SU-DHL-6 (cell line): ENCODE results near the gene NT5DC1.

Experiments
- H2AFZ ChIP-seq: fragments of 200-600 bp; sonication (generic); 2 replicates; pipeline ENCODE4 v1.6.1; 2014; ENCODE audit warnings: low read depth, mild to moderate bottlenecking, moderate library complexity, mixed read lengths, antibody characterized with exemption, low read length; ENCODE audit not compliant: severe bottlenecking
- H3F3A ChIP-seq: fragments of 200-600 bp; shearing (Covaris generic); 2 replicates; pipeline ENCODE4 v1.6.0; 2016; ENCODE audit warnings: antibody characterized with exemption, mild to moderate bottlenecking; ENCODE audit not compliant: insufficient read depth
- H3K27ac ChIP-seq: fragments of 200-600 bp; sonication (generic); 2 replicates; pipeline ENCODE4 v1.5.1; 2016; ENCODE audit warnings: low read depth, mild to moderate bottlenecking, low read length, moderate library complexity, mixed read lengths
- H3K27me3 ChIP-seq: fragments of 200-600 bp; sonication (generic), shearing (Covaris generic); 2 replicates; pipeline ENCODE4 v1.6.0; 2014; ENCODE audit warnings: mild to moderate bottlenecking, low read length
- H3K36me3 ChIP-seq: fragments of 200-600 bp; sonication (generic); 2 replicates; pipeline ENCODE4 v1.6.1; 2014; ENCODE audit warnings: mild to moderate bottlenecking, low read length, mixed read lengths
- H3K4me2 ChIP-seq: fragments of 300-600, 200-600 bp; shearing (Covaris generic), sonication (generic); 2 replicates; pipeline ENCODE4 v1.6.0; 2014; ENCODE audit warnings: low read length, low read depth, mild to moderate bottlenecking; ENCODE audit not compliant: poor library complexity, severe bottlenecking
- H3K4me3 ChIP-seq: fragments of 200-600 bp; sonication (generic); 2 replicates; pipeline ENCODE4 v1.5.1; 2014; ENCODE audit warnings: antibody characterized with exemption, low read length, mild to moderate bottlenecking, mixed read lengths; ENCODE audit not compliant: insufficient read depth, poor library complexity, severe bottlenecking
- H3K79me2 ChIP-seq: fragments of 200-600 bp; sonication (generic); 2 replicates; pipeline ENCODE4 v1.6.1; 2014; ENCODE audit warnings: mild to moderate bottlenecking, low read length, moderate library complexity; ENCODE audit not compliant: insufficient read depth
- H3K9ac ChIP-seq: fragments of 200-600 bp; sonication (generic); 2 replicates; pipeline ENCODE4 v1.7.0; 2014; ENCODE audit warnings: mild to moderate bottlenecking, low read length
- H3K9me2 ChIP-seq: fragments of 200-600 bp; sonication (generic); replicated peaks from 2 replicates; pipeline ENCODE4 v1.6.1; 2014; ENCODE audit warnings: low read length; ENCODE audit not compliant: insufficient read depth
- H3K9me3 ChIP-seq: fragments of 200-600 bp; sonication (generic); 2 replicates; pipeline ENCODE4 v1.6.1; 2014; ENCODE audit warnings: low read length, mixed read lengths; ENCODE audit not compliant: insufficient read depth
- H4K20me1 ChIP-seq: fragments of 200-600 bp; sonication (generic); 2 replicates; pipeline ENCODE4 v1.6.1; 2014; ENCODE audit warnings: low read depth, mild to moderate bottlenecking, antibody characterized with exemption, low read length, moderate library complexity, mixed read lengths
- CTCF ChIP-seq: fragments of 200-600 bp; sonication (generic); IDR thresholded peaks from one replicate; pipeline ENCODE4 v1.5.1; 2017; ENCODE audit warnings: antibody characterized with exemption, mild to moderate bottlenecking, low read length, moderate library complexity; ENCODE audit not compliant: insufficient read depth, poor library complexity, severe bottlenecking
- EZH2phosphoT487 ChIP-seq: fragments of 200-600 bp; sonication (generic), shearing (Covaris generic); conservative IDR thresholded peaks from 2 replicates; pipeline ENCODE4 v1.6.1; 2018; ENCODE audit warnings: mild to moderate bottlenecking, antibody characterized with exemption, low read length, moderate library complexity, mixed read lengths

The NT5DC1 gene

GRCh38 chr6:116106146-116106545 lies 5.5 kb downstream of the NT5DC1 start:
- Histone ChIP-seq H3K9me2 (no peaks in the 10 kb centered on the region), H3K36me3 (no peaks in the 10 kb centered on the region), H3F3A (no peaks in the 10 kb centered on the region), H3K4me3 (no peak overlapping the region), H4K20me1 (0 out of 2 replicates have a peak, but pooled peaks cover 5% of the 10 kb centered on the region), H2AFZ (no peak overlapping the region), H3K9me3 (no peaks in the 10 kb centered on the region), H3K27me3 (no peaks in the 10 kb centered on the region), H3K4me2 (no peak overlapping the region), H3K79me2 (no peaks in the 10 kb centered on the region), H3K9ac (no peak overlapping the region), H3K27ac (no peak overlapping the region)
- TF ChIP-seq CTCF (no peak), EZH2phosphoT487 (no peak)

- TF ChIP-seq EZH2phosphoT487, result no peak
- TF ChIP-seq CTCF, result no peak
- Histone ChIP-seq H3K9me3 (no peaks in the 10 kb centered on the region), H3K36me3 (no peaks in the 10 kb centered on the region), H3K27me3 (no peaks in the 10 kb centered on the region), H4K20me1 (no peaks in the 10 kb centered on the region), H3K4me2 (no peak overlapping the region), H3K9ac (no peak overlapping the region), H3K9me2 (no peaks in the 10 kb centered on the region), H3K79me2 (no peaks in the 10 kb centered on the region), H3F3A (no peaks in the 10 kb centered on the region), H2AFZ (no peak overlapping the region), H3K27ac (no peak overlapping the region), H3K4me3 (no peak overlapping the region)
Measured at GRCh38 chr6:116108836-116109235, 8.2 kb downstream of the NT5DC1 start.

- no peak overlapping the region for H3K9ac ChIP-seq
- TF ChIP-seq CTCF (peak; percentile 87), EZH2phosphoT487 (no peak)
- H3K9me3 ChIP-seq, result no peaks in the 10 kb centered on the region
- H3K36me3 ChIP-seq, result no peaks in the 10 kb centered on the region; the same call in 1 of the 2 replicates
- H4K20me1 ChIP-seq, result no peaks in the 10 kb centered on the region
- no peaks in the 10 kb centered on the region for H3K9me2 ChIP-seq
- no peak overlapping the region for H3K27ac ChIP-seq
- no peaks in the 10 kb centered on the region for H3K27me3 ChIP-seq
- no peaks in the 10 kb centered on the region for H3F3A ChIP-seq
- no peak overlapping the region for H2AFZ ChIP-seq
- no peak overlapping the region for H3K4me3 ChIP-seq
- no peak overlapping the region for H3K4me2 ChIP-seq
- H3K79me2 ChIP-seq, result no peaks in the 10 kb centered on the region
Measured at GRCh38 chr6:116111552-116112528, 11.2 kb downstream of the NT5DC1 start.
